GM23338 (cell line): ENCODE measurements around the gene SKP2.

Experiments used
- CTCF ChIP-seq, 2 experiments: fragments of 200-600 bp in 1 of 2; sonication (generic) in 1 of 2; conservative IDR thresholded peaks; 2 replicates each; pipeline versions ENCODE4 v1.5.1 to v1.6.1; 2016 to 2017; ENCODE audit warnings: antibody characterized with exemption in 2 of 2, low read depth in 2 of 2, mild to moderate bottlenecking in 2 of 2, moderate library complexity in 1 of 2
- POLR2AphosphoS5 ChIP-seq: IDR thresholded peaks from 2 replicates; pipeline ENCODE4 v1.6.1; 2016; ENCODE audit warnings: antibody characterized with exemption, low read depth
- REST ChIP-seq: IDR thresholded peaks from one replicate; pipeline ENCODE4 v1.6.1; 2018; ENCODE audit warnings: antibody characterized with exemption; ENCODE audit not compliant: unreplicated experiment

- TF ChIP-seq CTCF (conservative IDR thresholded peaks at IDR 0.05; ENCODE audit: low read depth in 2 of 2) = no peak
- no peak for TF ChIP-seq POLR2AphosphoS5
- TF ChIP-seq REST = no peak
These were observed 9.4 kb downstream of the SKP2 start for GRCh38 chr5:36161361-36161760.
